SHP77 treated with DMSO at 0.1 percent for 48 hours (cell line): ENCODE measurements around the gene PLCH2.

Experiments used
- DNase-seq: peaks from one replicate; lab custom pipeline; 2025; lab: John Stamatoyannopoulos, UW

The PLCH2 gene

GRCh38 chr1:2515763-2516080 is 39.6 kb downstream of the PLCH2 start:
- no peak for DNase-seq

- no peak for DNase-seq
These were observed 40.0 kb downstream of the PLCH2 start for GRCh38 chr1:2516124-2516523.

GRCh38 chr1:2516946-2517345 is 40.9 kb downstream of the PLCH2 start:
- no peak for DNase-seq

- DNase-seq = no peak
These were observed 41.9 kb downstream of the PLCH2 start for GRCh38 chr1:2517966-2518365.

- DNase-seq = no peak
These were observed 42.4 kb downstream of the PLCH2 start for GRCh38 chr1:2518528-2518927.

- DNase-seq = no peak
These were observed 43.1 kb downstream of the PLCH2 start for GRCh38 chr1:2519029-2519685.

GRCh38 chr1:2519729-2520128 is 43.6 kb downstream of the PLCH2 start:
- no peak for DNase-seq

GRCh38 chr1:2520206-2520605 is 44.1 kb downstream of the PLCH2 start:
- no peak for DNase-seq

GRCh38 chr1:2520806-2521205 is 44.7 kb downstream of the PLCH2 start:
- no peak for DNase-seq

GRCh38 chr1:2522230-2522629 is 46.1 kb downstream of the PLCH2 start:
- no peak for DNase-seq

GRCh38 chr1:2523191-2523890 is 47.3 kb downstream of the PLCH2 start:
- DNase-seq = no peak

- DNase-seq = no peak
These were observed 48.0 kb downstream of the PLCH2 start for GRCh38 chr1:2523891-2524609.

- no peak for DNase-seq
These were observed 49.5 kb downstream of the PLCH2 start for GRCh38 chr1:2525572-2525919.

- peak; percentile 57 for DNase-seq
These were observed 50.1 kb downstream of the PLCH2 start, which contains the start of gene PANK4 for GRCh38 chr1:2525920-2526823. Gene PANK4, minus strand, starts transcription at chr1:2526596. Its CDS starts 9 bp downstream, at chr1:2526587.

GRCh38 chr1:2526824-2527555 is 50.9 kb downstream of the PLCH2 start:
- no peak for DNase-seq

GRCh38 chr1:2527556-2527860 is 51.4 kb downstream of the PLCH2 start:
- no peak for DNase-seq

GRCh38 chr1:2528016-2528415 is 51.9 kb downstream of the PLCH2 start:
- DNase-seq = no peak

- no peak for DNase-seq
These were observed 52.5 kb downstream of the PLCH2 start for GRCh38 chr1:2528611-2528965.

- DNase-seq = no peak
These were observed 53.1 kb downstream of the PLCH2 start for GRCh38 chr1:2528966-2529783.

GRCh38 chr1:2529784-2530512 is 53.9 kb downstream of the PLCH2 start, which contains the start of gene HES5:
Gene HES5, minus strand, starts transcription at chr1:2530263. Its CDS starts 99 bp downstream, at chr1:2530164.
- no peak for DNase-seq
